ENCODE measurements around the gene PCOLCE2. TPM values are rescaled to one million over a fixed set of nuclear protein-coding genes. Genes with fewer than 3 reads are reported as not detected.
A peak's percentile ranks its signal among the peaks of the same experiment; 100 is the strongest.

PCOLCE2 gene
- total RNA-seq, 4 donors from 2014 or later, result 5.2 to 9.1 (median 6.0) TPM; not detected in 1

DNA sequence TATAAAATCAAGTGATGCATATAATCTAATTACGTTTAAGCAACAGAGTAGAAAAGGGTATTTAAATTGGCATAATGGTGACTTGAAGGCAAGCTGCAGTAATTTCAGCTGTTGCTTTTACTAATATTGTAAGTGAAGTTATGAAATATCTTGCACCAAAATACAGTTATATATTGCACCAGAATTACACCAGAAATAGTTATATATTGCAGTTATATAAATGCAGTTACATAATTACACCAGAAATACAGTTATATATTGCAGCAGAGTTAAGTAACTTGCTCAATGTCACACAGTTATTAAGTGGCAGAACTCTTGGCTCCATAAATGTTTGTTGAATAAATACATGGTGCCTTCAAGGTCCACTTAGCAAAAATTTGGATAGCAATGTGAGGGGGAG, 51.4 kb downstream of the PCOLCE2 start:
- Histone ChIP-seq H3K27me3 (peaks cover 14% of the 10 kb centered on the region), H3K27ac (no peak overlapping the region), H3K4me1 (no peaks in the 10 kb centered on the region), H3K36me3 (no peaks in the 10 kb centered on the region), H3K4me3 (no peak overlapping the region), H3K9me3 (no peaks in the 10 kb centered on the region)
- TF ChIP-seq CTCF (IDR thresholded peaks at IDR 0.05) (no peak), EP300 (IDR thresholded peaks at IDR 0.05; ENCODE audit: low read depth) (no peak), POLR2AphosphoS5 (IDR thresholded peaks at IDR 0.05) (no peak), POLR2A (IDR thresholded peaks at IDR 0.05) (no peak)
- DNase-seq, result no peak
- WGBS, 2 donors (ENCODE audit: low coverage in 1 of 2), result 92 to 100% methylated on average over 1 of the region's 1 CpG
- intact Hi-C loops (cut with DNase I; ENCODE audit: low total_unique reads) (loop anchor here (5.0 kb wide), 1 partner anchor 145 kb away; no protein-coding TSS in a partner anchor), in situ Hi-C loops (cut with MboI; ENCODE audit: low pct_ligation_motif_present in 1 of 4, low pct_unique_long_range_greater_than_20kb in 1 of 4, low sequenced_read_pairs in 3 of 4) (loop anchor here in 2 of 4 donors (25.0 kb wide), 1 partner anchor 150 kb away; no protein-coding TSS in a partner anchor)

DNA sequence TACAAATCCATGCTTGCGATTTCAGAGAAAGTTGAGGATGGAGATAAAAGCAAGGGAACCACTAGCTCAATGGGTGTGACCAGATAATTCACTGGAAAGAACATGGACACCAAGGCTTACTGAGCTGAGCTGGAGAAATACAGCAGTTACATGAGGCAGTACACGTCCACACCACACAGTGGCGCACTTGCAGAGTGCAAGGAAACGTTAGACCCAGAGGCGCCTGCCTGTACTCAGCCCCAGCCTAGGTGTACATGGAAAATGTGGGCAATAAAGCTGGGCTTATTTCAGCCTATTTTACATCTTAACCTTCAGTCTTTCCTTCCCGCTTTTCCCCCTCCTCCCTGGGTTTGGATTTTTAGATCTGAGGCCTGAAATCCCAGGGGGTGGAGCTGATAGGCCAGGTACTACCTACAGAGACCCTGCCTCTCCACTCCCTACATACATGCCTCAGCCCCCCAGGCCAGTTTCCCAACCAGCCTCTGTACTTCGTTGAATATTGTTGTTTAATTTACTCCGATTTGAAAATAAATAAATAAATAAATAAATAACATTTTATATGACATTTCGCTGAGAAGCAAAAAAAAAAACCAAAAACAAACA, 60.1 kb downstream of the PCOLCE2 start:
- in situ Hi-C loops (cut with MboI; ENCODE audit: low pct_ligation_motif_present in 1 of 4, low pct_unique_long_range_greater_than_20kb in 1 of 4, low sequenced_read_pairs in 3 of 4) (loop anchor here (10.0 to 25.0 kb wide), 3 partner anchors 156 to 166 kb away; no protein-coding TSS in a partner anchor), intact Hi-C loops (cut with DNase I; ENCODE audit: low total_unique reads) (no loop called here)
- Histone ChIP-seq H3K9me3 (no peaks in the 10 kb centered on the region), H3K4me3 (no peak overlapping the region), H3K36me3 (no peaks in the 10 kb centered on the region), H3K4me1 (no peaks in the 10 kb centered on the region), H3K27me3 (peaks cover 4% of the 10 kb centered on the region), H3K27ac (no peak overlapping the region)
- TF ChIP-seq POLR2AphosphoS5 (IDR thresholded peaks at IDR 0.05) (no peak), CTCF (IDR thresholded peaks at IDR 0.05) (peak; percentile 73 to 81 (median 74)), POLR2A (IDR thresholded peaks at IDR 0.05) (no peak)
- 25 to 36% methylated on average over 7 to 9 of the region's 9 CpGs for WGBS, 2 donors (ENCODE audit: low coverage in 1 of 2)
- DNase-seq, result peak; percentile 83

GRCh38 chr3:142819179-142819578, 69.7 kb downstream of the PCOLCE2 start:
- Histone ChIP-seq H3K4me1 (no peaks in the 10 kb centered on the region), H3K36me3 (no peaks in the 10 kb centered on the region), H3K9me3 (no peaks in the 10 kb centered on the region), H3K27me3 (no peaks in the 10 kb centered on the region), H3K4me3 (no peak overlapping the region), H3K27ac (no peak overlapping the region)
- intact Hi-C loops (cut with DNase I; ENCODE audit: low total_unique reads) (loop anchor here (5.0 kb wide), 1 partner anchor 1298 kb away; no protein-coding TSS in a partner anchor), in situ Hi-C loops (cut with MboI; ENCODE audit: low pct_ligation_motif_present in 1 of 4, low pct_unique_long_range_greater_than_20kb in 1 of 4, low sequenced_read_pairs in 3 of 4) (no loop called here)
- DNase-seq, result no peak
- TF ChIP-seq CTCF (IDR thresholded peaks at IDR 0.05) (no peak), POLR2AphosphoS5 (IDR thresholded peaks at IDR 0.05) (no peak), POLR2A (IDR thresholded peaks at IDR 0.05) (no peak), EP300 (IDR thresholded peaks at IDR 0.05; ENCODE audit: low read depth) (no peak)

DNA sequence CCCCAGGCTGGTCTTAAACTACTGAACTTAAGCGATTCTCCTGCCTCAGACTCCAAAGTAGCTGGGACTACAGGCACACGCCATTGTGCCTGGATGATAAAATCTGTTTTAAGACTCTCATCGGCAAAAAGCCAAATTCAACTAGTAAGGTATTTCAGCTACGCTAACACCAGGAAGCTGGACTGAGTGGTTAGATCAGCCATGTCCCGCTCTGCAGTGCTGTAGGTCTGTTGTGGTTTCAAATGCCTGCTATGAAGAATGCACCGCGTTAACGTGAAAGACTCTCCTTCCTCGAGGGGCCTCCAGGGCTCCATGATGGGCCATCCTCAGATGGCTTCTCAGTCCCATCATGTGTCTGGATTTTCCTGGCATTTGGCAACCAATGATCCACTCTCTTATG, 70.2 kb downstream of the PCOLCE2 start:
- Histone ChIP-seq H3K4me1 (no peaks in the 10 kb centered on the region), H3K36me3 (no peaks in the 10 kb centered on the region), H3K9me3 (no peaks in the 10 kb centered on the region), H3K27me3 (peaks cover 4% of the 10 kb centered on the region), H3K27ac (no peak overlapping the region), H3K4me3 (no peak overlapping the region)
- in situ Hi-C loops (cut with MboI; ENCODE audit: low pct_ligation_motif_present in 1 of 4, low pct_unique_long_range_greater_than_20kb in 1 of 4, low sequenced_read_pairs in 3 of 4), result no loop called here
- TF ChIP-seq EP300 (IDR thresholded peaks at IDR 0.05; ENCODE audit: low read depth), result no peak
- intact Hi-C loops (cut with DNase I; ENCODE audit: low total_unique reads), result loop anchor here (5.0 kb wide), 1 partner anchor 1299 kb away; no protein-coding TSS in a partner anchor
- no peak for DNase-seq
- WGBS, 2 donors (ENCODE audit: low coverage in 1 of 2), result 94 to 97% methylated on average over 5 to 9 of the region's 9 CpGs

- H3K27ac ChIP-seq, result no peak overlapping the region
- H3K9me3 ChIP-seq, result no peaks in the 10 kb centered on the region
- no peak for DNase-seq
- intact Hi-C loops (cut with DNase I; ENCODE audit: low total_unique reads), result loop anchor here (5.0 kb wide), 1 partner anchor 1299 kb away; no protein-coding TSS in a partner anchor
- in situ Hi-C loops (cut with MboI; ENCODE audit: low pct_ligation_motif_present in 1 of 4, low pct_unique_long_range_greater_than_20kb in 1 of 4, low sequenced_read_pairs in 3 of 4), result no loop called here
- no peak overlapping the region for H3K4me3 ChIP-seq
- H3K4me1 ChIP-seq, result no peaks in the 10 kb centered on the region
- no peaks in the 10 kb centered on the region for H3K36me3 ChIP-seq
- TF ChIP-seq CTCF (IDR thresholded peaks at IDR 0.05), result no peak
- TF ChIP-seq POLR2AphosphoS5 (IDR thresholded peaks at IDR 0.05), result no peak
- peaks cover 6% of the 10 kb centered on the region for H3K27me3 ChIP-seq
- WGBS, 2 donors (ENCODE audit: low coverage in 1 of 2), result 71 to 86% methylated on average over 7 of the region's 7 CpGs
These were observed 71.0 kb downstream of the PCOLCE2 start for GRCh38 chr3:142817897-142818296.

Measured in transverse colon (tissue), 4 donors.